WERI-Rb-1 (cell line): ENCODE results near the gene ZNF408.

Experiments used
- DNase-seq: peaks from one replicate; pipeline ENCODE4 v3.0.0-alpha.2; 2020
- H3K27ac ChIP-seq: fragments of 250-450 bp; sonication (Bioruptor Pico); 2 replicates; pipeline ENCODE4 v1.5.1; 2020; ENCODE audit warnings: mild to moderate bottlenecking, moderate library complexity
- H3K27me3 ChIP-seq: fragments of 250-450 bp; sonication (Bioruptor Pico); 2 replicates; pipeline ENCODE4 v1.5.1; 2021; ENCODE audit warnings: mild to moderate bottlenecking, low read depth, moderate library complexity; ENCODE audit not compliant: insufficient read depth, severe bottlenecking
- H3K36me3 ChIP-seq: fragments of 250-450 bp; sonication (Bioruptor Pico); 2 replicates; pipeline ENCODE4 v1.5.1; 2020; ENCODE audit warnings: mild to moderate bottlenecking, moderate library complexity
- H3K4me3 ChIP-seq: 2 replicates; pipeline ENCODE4 v1.5.1; 2011; ENCODE audit warnings: low read depth, mild to moderate bottlenecking, control low read depth, low read length
- H3K9me3 ChIP-seq: fragments of 250-450 bp; sonication (Bioruptor Pico); 2 replicates; pipeline ENCODE4 v1.5.1; 2021; ENCODE audit warnings: mild to moderate bottlenecking, moderate library complexity; ENCODE audit not compliant: severe bottlenecking
- TF ChIP-seq, protein P1 (sequence below): IDR thresholded peaks from 2 replicates; pipeline ENCODE4 v1.5.1; 2011; ENCODE audit warnings: low read depth, mild to moderate bottlenecking, control low read depth, inconsistent platforms, low read length

Gene ZNF408

DNA sequence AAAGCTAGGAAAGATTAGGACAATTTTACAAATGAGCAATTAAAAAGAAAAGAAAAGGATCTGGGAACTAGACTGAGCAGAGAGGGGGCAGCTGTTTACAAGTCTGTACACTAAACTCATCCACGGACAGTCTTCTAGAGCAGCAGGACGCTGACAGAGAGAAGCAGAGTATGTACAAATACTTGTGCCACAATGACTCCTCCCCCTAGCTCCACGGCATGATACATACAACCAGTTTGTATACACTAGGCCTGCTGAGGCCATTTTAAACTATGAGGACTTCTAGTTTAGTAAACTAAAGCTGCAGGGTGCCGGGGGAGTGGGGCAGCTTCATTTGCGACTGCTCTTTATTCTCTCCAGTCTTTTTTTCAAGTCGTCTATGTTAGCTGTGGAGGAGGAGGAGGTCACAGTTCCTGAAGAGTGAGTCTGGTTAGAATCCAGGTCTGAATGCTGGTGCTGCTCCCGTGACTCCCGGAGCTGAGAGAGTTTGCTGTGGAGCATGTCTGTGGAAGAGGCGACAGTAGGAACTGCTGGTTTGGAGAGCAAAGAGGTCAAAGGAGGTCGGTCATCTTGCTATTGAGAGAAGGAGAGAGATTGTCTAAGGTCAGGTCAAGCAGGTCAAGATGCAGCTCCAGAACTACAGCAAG, 43.0 kb downstream of the ZNF408 start:
- Histone ChIP-seq H3K27me3 (no peaks in the 10 kb centered on the region), H3K4me3 (no peak overlapping the region), H3K27ac (no peak overlapping the region), H3K9me3 (no peaks in the 10 kb centered on the region), H3K36me3 (peaks cover 84% of the 10 kb centered on the region)
- TF ChIP-seq, protein P1, sequence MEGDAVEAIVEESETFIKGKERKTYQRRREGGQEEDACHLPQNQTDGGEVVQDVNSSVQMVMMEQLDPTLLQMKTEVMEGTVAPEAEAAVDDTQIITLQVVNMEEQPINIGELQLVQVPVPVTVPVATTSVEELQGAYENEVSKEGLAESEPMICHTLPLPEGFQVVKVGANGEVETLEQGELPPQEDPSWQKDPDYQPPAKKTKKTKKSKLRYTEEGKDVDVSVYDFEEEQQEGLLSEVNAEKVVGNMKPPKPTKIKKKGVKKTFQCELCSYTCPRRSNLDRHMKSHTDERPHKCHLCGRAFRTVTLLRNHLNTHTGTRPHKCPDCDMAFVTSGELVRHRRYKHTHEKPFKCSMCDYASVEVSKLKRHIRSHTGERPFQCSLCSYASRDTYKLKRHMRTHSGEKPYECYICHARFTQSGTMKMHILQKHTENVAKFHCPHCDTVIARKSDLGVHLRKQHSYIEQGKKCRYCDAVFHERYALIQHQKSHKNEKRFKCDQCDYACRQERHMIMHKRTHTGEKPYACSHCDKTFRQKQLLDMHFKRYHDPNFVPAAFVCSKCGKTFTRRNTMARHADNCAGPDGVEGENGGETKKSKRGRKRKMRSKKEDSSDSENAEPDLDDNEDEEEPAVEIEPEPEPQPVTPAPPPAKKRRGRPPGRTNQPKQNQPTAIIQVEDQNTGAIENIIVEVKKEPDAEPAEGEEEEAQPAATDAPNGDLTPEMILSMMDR: no peak
- DNase-seq: no peak

DNA sequence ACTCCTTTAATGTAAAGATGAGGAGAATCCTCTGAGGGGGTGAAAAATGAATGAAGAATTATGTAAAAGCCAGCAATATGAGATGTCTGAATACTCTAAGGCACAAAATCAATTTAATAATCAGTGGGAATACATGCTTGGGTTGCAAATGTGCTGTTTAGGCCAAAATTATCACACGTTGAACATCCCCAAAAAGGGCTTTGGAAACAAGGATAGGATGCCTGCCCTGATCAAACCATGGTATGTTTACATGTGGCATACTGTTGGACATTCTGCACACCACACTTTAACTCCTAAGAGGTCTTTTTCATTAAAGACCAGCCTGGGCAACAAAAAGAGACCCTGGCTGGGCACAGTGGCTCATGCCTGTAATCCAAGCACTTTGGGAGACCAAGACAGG, 44.5 kb downstream of the ZNF408 start:
- Histone ChIP-seq H3K27me3 (no peaks in the 10 kb centered on the region), H3K27ac (no peak overlapping the region), H3K36me3 (peaks cover 99% of the 10 kb centered on the region), H3K4me3 (no peak overlapping the region), H3K9me3 (no peaks in the 10 kb centered on the region)
- TF ChIP-seq, protein P1: no peak
- DNase-seq: no peak

DNA sequence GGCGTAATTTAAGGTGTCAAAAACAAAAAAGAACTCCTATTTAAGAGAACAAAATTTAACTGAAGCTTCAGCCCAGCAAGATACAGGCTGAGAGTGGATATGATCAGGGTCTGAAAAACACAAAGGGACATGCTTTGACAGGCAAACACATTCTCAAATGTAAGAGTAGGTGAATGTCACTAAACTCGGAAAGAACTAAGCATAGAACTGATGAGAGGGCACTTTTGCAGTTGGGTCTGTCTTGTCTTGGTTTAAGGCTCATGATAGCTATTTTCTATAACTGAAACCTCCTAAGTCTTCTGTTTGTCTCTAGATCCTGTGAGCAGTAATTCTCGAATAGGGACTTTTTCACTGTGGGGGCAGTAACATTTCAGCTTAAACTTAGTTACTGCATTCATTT, 45.2 kb downstream of the ZNF408 start:
- no peak overlapping the region for H3K4me3 ChIP-seq
- no peaks in the 10 kb centered on the region for H3K27me3 ChIP-seq
- DNase-seq: no peak
- H3K9me3 ChIP-seq: no peaks in the 10 kb centered on the region
- TF ChIP-seq, protein P1: no peak
- peaks cover 100% of the 10 kb centered on the region for H3K36me3 ChIP-seq
- no peak overlapping the region for H3K27ac ChIP-seq

DNA sequence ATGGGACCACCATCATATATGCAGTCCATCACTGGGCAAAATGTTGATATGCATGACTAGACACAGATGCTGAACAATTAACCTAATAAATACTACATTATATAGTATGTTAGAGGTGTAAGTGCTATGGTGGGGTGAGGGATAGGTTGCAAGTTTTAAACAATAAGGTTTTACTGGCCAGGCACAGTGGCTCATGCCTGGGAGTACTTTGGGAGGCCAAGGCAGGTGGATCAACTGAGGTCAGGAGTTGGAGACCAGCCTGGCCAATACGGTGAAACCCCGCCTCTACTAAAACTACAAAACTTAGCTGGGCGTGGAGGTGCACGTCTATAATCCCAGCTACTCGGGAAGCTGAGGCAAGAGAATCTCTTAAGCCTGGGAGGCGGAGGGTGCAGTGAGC, 46.3 kb downstream of the ZNF408 start:
- TF ChIP-seq, protein P1: no peak
- H3K36me3 ChIP-seq: peaks cover 97% of the 10 kb centered on the region
- no peaks in the 10 kb centered on the region for H3K9me3 ChIP-seq
- no peak overlapping the region for H3K27ac ChIP-seq
- H3K4me3 ChIP-seq: no peak overlapping the region
- no peak for DNase-seq
- no peaks in the 10 kb centered on the region for H3K27me3 ChIP-seq
